H7 (cell line): ENCODE results near the gene STT3A. TPM values are rescaled to one million over a fixed set of nuclear protein-coding genes. Genes with fewer than 3 reads are reported as not detected.

ENCODE experiments used
- DNase-seq: peaks from one replicate; pipeline ENCODE4 v3.0.0; 2012
- H3K27me3 ChIP-seq: 2 replicates; pipeline ENCODE4 v1.6.0; 2011; ENCODE audit warnings: mild to moderate bottlenecking, low read length; ENCODE audit not compliant: control insufficient read depth, insufficient read depth
- H3K36me3 ChIP-seq: replicated peaks from 2 replicates; pipeline ENCODE4 v1.5.1; 2011; ENCODE audit warnings: low read length; ENCODE audit not compliant: control insufficient read depth, insufficient read depth
- H3K4me3 ChIP-seq: 2 replicates; pipeline ENCODE4 v1.5.1; 2011; ENCODE audit warnings: low read depth, mild to moderate bottlenecking, control low read depth, low read length, moderate library complexity; ENCODE audit not compliant: insufficient read depth
- total RNA-seq: library from RNA; depleted of rRNA; stranded (reverse); fragments of >200 nt; shearing (Covaris generic); gene quantifications from 2 replicates; pipeline ENCODE4 v1.2.3, GENCODE V29; 2014; rRNA removed

Gene STT3A
- total RNA-seq, 1 experiment from 2014 or later = 184 TPM

GRCh38 chr11:125663910-125664309, 71.3 kb downstream of the STT3A start:
- H3K27me3 ChIP-seq = no peaks in the 10 kb centered on the region
- H3K36me3 ChIP-seq = peaks cover 4% of the 10 kb centered on the region; the same call in 1 of the 2 replicates

GRCh38 chr11:125667151-125667550, 74.5 kb downstream of the STT3A start:
- DNase-seq = no peak
- Histone ChIP-seq H3K36me3 (peaks cover 3% of the 10 kb centered on the region; the same call in 1 of the 2 replicates), H3K27me3 (no peaks in the 10 kb centered on the region), H3K4me3 (no peak overlapping the region)

More at GRCh38 chr11:125663910-125664309, 71.3 kb downstream of the STT3A start:
- DNase-seq = no peak
- H3K4me3 ChIP-seq = no peak overlapping the region

GRCh38 chr11:125670172-125670571, 77.5 kb downstream of the STT3A start:
- Histone ChIP-seq H3K4me3 (no peak overlapping the region), H3K27me3 (no peaks in the 10 kb centered on the region), H3K36me3 (peaks cover 3% of the 10 kb centered on the region; the same call in 1 of the 2 replicates)
- no peak for DNase-seq

- peaks cover 5% of the 10 kb centered on the region for H3K36me3 ChIP-seq
- no peak for DNase-seq
- no peaks in the 10 kb centered on the region for H3K27me3 ChIP-seq
- no peak overlapping the region for H3K4me3 ChIP-seq
Observed at GRCh38 chr11:125671561-125671960, 78.9 kb downstream of the STT3A start.

Other genes starting within 250 kb of the STT3A start
- gene FEZ1, start 96.6 kb upstream of the STT3A start, total RNA-seq = 93.8 and 98.9 TPM in 2 replicates
- 87.9 and 113 TPM in 2 replicates for gene EI24, start 23.4 kb upstream of the STT3A start, total RNA-seq
- gene CHEK1, start 32.3 kb downstream of the STT3A start, total RNA-seq = 85.7 and 112 TPM in 2 replicates
- not detected in 2 replicates for gene ACRV1, start 88.0 kb downstream of the STT3A start, total RNA-seq
- gene PATE1, start 153.4 kb downstream of the STT3A start, total RNA-seq = not detected in 2 replicates
- gene PATE2, start 186.0 kb downstream of the STT3A start, total RNA-seq = not detected in 2 replicates
- gene PATE3, start 195.3 kb downstream of the STT3A start, total RNA-seq = not detected in 2 replicates
- gene PATE4, start 240.5 kb downstream of the STT3A start, total RNA-seq = not detected in 2 replicates